GM06990 (cell line): ENCODE results near the gene MCOLN1.

Experiments used
- DNase-seq: peaks from one replicate; pipeline ENCODE4 v3.0.0-alpha.2; 2011; ENCODE audit not compliant: insufficient read length; ENCODE audit errors: extremely low read depth
- H3K27me3 ChIP-seq: replicated peaks from 2 replicates; pipeline ENCODE4 v1.6.0; 2011; ENCODE audit warnings: low read length; ENCODE audit not compliant: control insufficient read depth, insufficient read depth
- H3K36me3 ChIP-seq: 2 replicates; pipeline ENCODE4 v1.5.1; 2011; ENCODE audit warnings: low read length; ENCODE audit not compliant: control insufficient read depth, insufficient read depth
- H3K4me3 ChIP-seq: replicated peaks from 2 replicates; pipeline ENCODE4 v1.5.1; 2011; ENCODE audit warnings: low read depth, mild to moderate bottlenecking, control low read depth, low read length
- CTCF ChIP-seq: IDR thresholded peaks from 2 replicates; pipeline ENCODE4 v1.5.1; 2011; ENCODE audit warnings: low read length, control low read depth, mild to moderate bottlenecking, inconsistent platforms; ENCODE audit not compliant: insufficient read depth, poor library complexity, severe bottlenecking

The MCOLN1 gene

GRCh38 chr19:7522923-7523667 lies 671 bp downstream of the MCOLN1 start:
- DNase-seq, result no peak
- Histone ChIP-seq H3K27me3 (no peaks in the 10 kb centered on the region), H3K36me3 (no peaks in the 10 kb centered on the region), H3K4me3 (peak overlapping the region; percentile 72)
- no peak for TF ChIP-seq CTCF

DNA sequence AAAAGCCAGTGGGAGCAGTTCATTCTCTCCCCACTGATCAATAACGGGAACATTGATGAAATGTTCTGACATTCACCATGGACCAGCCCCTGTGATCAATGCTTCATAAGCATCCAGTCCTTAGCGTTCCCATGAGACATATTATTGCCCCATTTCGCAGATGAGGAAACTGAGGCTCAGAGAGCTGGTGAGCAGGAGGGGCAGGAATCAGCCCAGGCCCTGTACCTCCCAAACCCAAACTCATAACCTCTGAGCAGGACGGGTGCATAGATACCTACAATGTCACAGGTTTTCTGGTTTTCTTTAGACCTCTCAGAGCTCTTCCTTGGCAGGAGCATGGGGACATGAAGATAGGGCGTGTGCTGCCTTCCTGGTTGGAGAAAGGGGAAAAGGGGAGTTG lies 2.1 kb downstream of the MCOLN1 start:
- no peak for TF ChIP-seq CTCF
- DNase-seq, result no peak
- Histone ChIP-seq H3K27me3 (no peaks in the 10 kb centered on the region), H3K4me3 (no peak overlapping the region), H3K36me3 (no peaks in the 10 kb centered on the region; the same call in 1 of the 2 replicates)

- H3K4me3 ChIP-seq, result no peak overlapping the region
- no peaks in the 10 kb centered on the region; the same call in 1 of the 2 replicates for H3K36me3 ChIP-seq
- TF ChIP-seq CTCF, result no peak
- no peak for DNase-seq
- H3K27me3 ChIP-seq, result no peaks in the 10 kb centered on the region
Measured at GRCh38 chr19:7524992-7525739, 2.7 kb downstream of the MCOLN1 start.

GRCh38 chr19:7526059-7526929 lies 3.9 kb downstream of the MCOLN1 start:
- no peak for DNase-seq
- H3K36me3 ChIP-seq, result no peaks in the 10 kb centered on the region; the same call in 1 of the 2 replicates
- H3K27me3 ChIP-seq, result no peaks in the 10 kb centered on the region
- H3K4me3 ChIP-seq, result no peak overlapping the region
- no peak for TF ChIP-seq CTCF

DNA sequence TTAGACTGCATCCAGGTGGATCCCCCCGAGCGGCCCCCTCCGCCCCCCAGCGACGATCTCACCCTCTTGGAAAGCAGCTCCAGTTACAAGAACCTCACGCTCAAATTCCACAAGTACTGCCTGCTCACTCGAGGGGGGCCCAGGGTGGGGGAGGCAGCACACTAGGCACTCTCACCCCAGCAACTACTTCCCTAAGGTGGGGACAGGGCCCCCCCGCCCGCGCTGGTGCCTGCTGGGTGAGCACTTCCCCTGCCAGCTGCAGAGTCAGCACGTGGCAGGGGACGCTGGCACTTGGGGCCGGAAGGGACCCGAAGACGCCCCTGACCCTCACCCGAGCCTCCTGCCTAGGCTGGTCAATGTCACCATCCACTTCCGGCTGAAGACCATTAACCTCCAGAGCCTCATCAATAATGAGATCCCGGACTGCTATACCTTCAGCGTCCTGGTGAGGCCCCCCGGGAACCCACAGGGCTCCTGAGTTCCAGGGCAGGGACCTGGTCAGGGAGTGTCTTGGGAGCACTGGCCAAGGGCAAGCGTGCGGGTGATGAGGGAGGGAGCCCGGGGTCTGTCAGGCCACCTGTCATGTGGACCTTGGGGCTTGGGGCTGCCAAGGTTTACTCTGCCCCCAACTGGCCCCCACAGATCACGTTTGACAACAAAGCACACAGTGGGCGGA lies 5.2 kb downstream of the MCOLN1 start:
- H3K36me3 ChIP-seq, result no peaks in the 10 kb centered on the region; the same call in 1 of the 2 replicates
- H3K4me3 ChIP-seq, result no peak overlapping the region
- H3K27me3 ChIP-seq, result no peaks in the 10 kb centered on the region
- DNase-seq, result no peak
- TF ChIP-seq CTCF, result no peak
